Measurements from ENCODE around the gene RAD9A. TPM values are rescaled to one million over a fixed set of nuclear protein-coding genes. Genes with fewer than 3 reads are reported as not detected.

The RAD9A gene
- total and polyA plus RNA-seq, 9 of the 15 experiments (the other 6 are each of a cell fraction or from before 2014, with no cell fraction given) = 1.4 to 41.2 (median 16.1) TPM

GRCh38 chr11:67391304-67392182 lies at the start of gene RAD9A (continued):
- TF ChIP-seq SNAPC5 (CRISPR knock-in tag; IDR thresholded peaks at IDR 0.05) (no peak), ZBTB43 (CRISPR knock-in tag; IDR thresholded peaks at IDR 0.05) (no peak; the same call in 1 of the 2 replicates), CBFB (CRISPR knock-in tag; IDR thresholded peaks at IDR 0.05) (0 out of 2 replicates have a peak, but pooled peaks have one; percentile 18), ZBTB8A (IDR thresholded peaks at IDR 0.05; ENCODE audit: partially characterized antibody) (no peak), XRCC5 (IDR thresholded peaks at IDR 0.05; ENCODE audit: low read depth, low read length) (0 out of 2 replicates have a peak, but pooled peaks have one; percentile 42), HDAC8 (tag; IDR thresholded peaks at IDR 0.05) (no peak), ZC3H8 (IDR thresholded peaks at IDR 0.05) (no peak), CXXC5 (CRISPR knock-in tag; IDR thresholded peaks at IDR 0.05) (peak; percentile 98), SNIP1 (IDR thresholded peaks at IDR 0.05; ENCODE audit: low read depth) (no peak), ATF7 (IDR thresholded peaks at IDR 0.05) (peak; percentile 51; the same call in 1 of the 2 replicates), FOXJ2 (tag; IDR thresholded peaks at IDR 0.05) (peak; percentile 28; the same call in 1 of the 2 replicates), CREB3L1 (IDR thresholded peaks at IDR 0.05; ENCODE audit: borderline replicate concordance, low read depth) (peak; percentile 41; the same call in 1 of the 2 replicates), ZKSCAN3 (CRISPR knock-in tag; IDR thresholded peaks at IDR 0.05) (no peak), RBM39 (optimal IDR thresholded peaks at IDR 0.05; ENCODE audit: low read depth, low read length) (no peak), ZNF445 (CRISPR knock-in tag; IDR thresholded peaks at IDR 0.05; ENCODE audit: low read depth) (no peak), SNRNP70 (optimal IDR thresholded peaks at IDR 0.05; ENCODE audit: low read depth, low read length) (no peak), ZNF511 (CRISPR knock-in tag; IDR thresholded peaks at IDR 0.05) (peak; percentile 96; the same call in 1 of the 2 replicates), L3MBTL2 (IDR thresholded peaks at IDR 0.05) (peak; percentile 95), MIER1 (IDR thresholded peaks at IDR 0.05; ENCODE audit: low read depth) (no peak), TEAD4 (IDR thresholded peaks at IDR 0.05; ENCODE audit: low read length) (0 out of 2 replicates have a peak, but pooled peaks have one; percentile 40), TEAD4 (CRISPR knock-in tag; IDR thresholded peaks at IDR 0.05; ENCODE audit: borderline replicate concordance) (0 out of 2 replicates have a peak, but pooled peaks have one; percentile 71), PHB2 (IDR thresholded peaks at IDR 0.05; ENCODE audit: low read depth) (no peak), NCOA6 (IDR thresholded peaks at IDR 0.05) (no peak), PREB (CRISPR knock-in tag; IDR thresholded peaks at IDR 0.05) (no peak), LCOR (CRISPR knock-in tag; IDR thresholded peaks at IDR 0.05) (peak; percentile 91), ZEB2 (IDR thresholded peaks at IDR 0.05) (no peak)
